Mononuclear cell (primary cell): Measurements from ENCODE around the gene SETD1B. TPM values are rescaled to one million over a fixed set of nuclear protein-coding genes. Genes with fewer than 3 reads are reported as not detected.
"Not testable (repeated sequence)": the region's sequence is repeated elsewhere in the genome, so short reads cannot be mapped to it uniquely, and the experiment has no call there.

Experiments used
- H3K27me3 ChIP-seq: 2 replicates; pipeline ENCODE4 v1.6.0; 2011; ENCODE audit warnings: low read length, control low read depth; ENCODE audit not compliant: insufficient read depth
- H3K4me1 ChIP-seq: 2 replicates; pipeline ENCODE4 v1.5.1; 2011; ENCODE audit warnings: mild to moderate bottlenecking, low read length, control low read depth; ENCODE audit not compliant: insufficient read depth
- H3K4me3 ChIP-seq: 2 replicates; pipeline ENCODE4 v1.5.1; 2011; ENCODE audit warnings: mild to moderate bottlenecking, low read length, moderate library complexity
- H3K9me3 ChIP-seq: 2 replicates; pipeline ENCODE4 v1.5.1; 2011; ENCODE audit warnings: low read depth, mild to moderate bottlenecking, control low read depth, low read length
- total RNA-seq: library from RNA; depleted of rRNA; stranded (reverse); fragments of >200 nt; gene quantifications from one replicate; pipeline ENCODE4 v1.2.3, GENCODE V29; 2012

The SETD1B gene
- total RNA-seq, 1 donor = 28.4 TPM

DNA sequence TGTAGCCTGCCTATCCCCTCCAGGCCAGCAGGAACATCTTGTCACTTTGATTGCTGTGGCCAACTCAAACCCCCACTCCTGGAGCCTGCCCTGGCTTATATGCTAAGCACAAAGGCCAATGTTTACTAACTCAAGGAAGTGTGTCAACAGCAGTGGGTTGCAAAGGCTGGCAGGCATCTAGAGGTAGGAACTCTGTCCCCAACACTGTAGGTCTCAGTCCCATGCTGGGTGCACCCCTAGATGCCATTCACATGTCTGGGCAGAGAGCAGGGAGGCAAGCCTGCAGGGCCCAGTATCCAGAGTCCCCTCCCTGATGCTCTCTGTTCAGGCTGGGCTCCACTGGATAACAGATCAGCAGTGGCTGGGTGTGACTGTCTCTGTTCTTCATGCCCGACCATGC lies 56.4 kb downstream of the SETD1B start:
- Histone ChIP-seq H3K4me1 (peaks cover 4% of the 10 kb centered on the region), H3K4me3 (no peak overlapping the region), H3K9me3 (no peaks in the 10 kb centered on the region), H3K27me3 (no peaks in the 10 kb centered on the region)

DNA sequence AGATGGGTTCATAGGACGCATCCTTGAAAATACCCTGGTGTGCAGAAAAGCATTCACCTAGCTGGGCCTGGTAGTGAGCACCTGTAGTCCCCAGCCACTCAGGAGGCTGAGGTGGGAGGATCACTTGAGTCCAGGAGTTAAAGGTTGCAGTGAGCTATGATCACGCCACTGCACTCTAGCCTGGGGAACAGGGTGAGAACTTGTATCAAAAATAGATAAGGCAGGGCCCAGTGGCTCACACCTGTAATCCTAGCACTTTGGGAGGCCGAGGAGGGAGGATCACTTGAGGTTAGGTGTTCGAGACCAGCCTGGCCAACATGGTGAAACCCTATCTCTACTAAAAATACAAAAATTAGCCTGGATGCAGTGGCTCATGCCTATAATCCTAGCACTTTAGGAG lies 56.9 kb downstream of the SETD1B start:
- H3K27me3 ChIP-seq, H3K4me1 ChIP-seq, H3K4me3 ChIP-seq, H3K9me3 ChIP-seq: not testable (repeated sequence)

DNA sequence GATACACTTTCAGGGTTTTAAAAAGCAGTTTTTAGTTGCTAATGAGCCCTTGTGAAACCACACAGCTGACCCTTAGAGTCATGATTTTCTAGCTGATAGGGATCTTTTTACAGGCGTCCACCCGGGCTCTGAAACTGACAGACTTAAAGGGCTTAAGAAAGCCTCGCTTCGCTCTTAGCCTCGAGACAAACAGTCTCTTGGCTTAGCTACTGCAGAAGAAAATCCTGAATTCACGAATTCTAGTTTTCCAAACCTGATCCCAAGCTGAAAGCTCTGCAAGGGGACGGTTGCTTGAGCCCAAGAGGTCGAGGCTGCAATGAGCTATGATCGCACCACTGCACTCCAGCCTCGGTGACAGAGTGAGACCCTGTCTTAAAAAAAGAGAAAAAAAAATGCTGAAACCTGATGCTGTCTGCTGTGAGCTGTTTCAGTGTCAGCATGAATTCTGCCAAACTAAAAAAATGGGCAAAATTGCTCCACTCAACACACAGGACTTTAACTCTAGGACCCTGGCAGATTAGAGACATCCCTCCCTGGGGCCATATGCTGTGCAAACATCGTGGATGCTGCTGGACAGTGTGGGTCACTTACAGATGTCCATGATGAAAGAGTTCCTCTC lies 57.9 kb downstream of the SETD1B start:
- H3K27me3 ChIP-seq = no peaks in the 10 kb centered on the region
- no peaks in the 10 kb centered on the region for H3K9me3 ChIP-seq
- H3K4me3 ChIP-seq = no peak overlapping the region
- H3K4me1 ChIP-seq = no peaks in the 10 kb centered on the region

DNA sequence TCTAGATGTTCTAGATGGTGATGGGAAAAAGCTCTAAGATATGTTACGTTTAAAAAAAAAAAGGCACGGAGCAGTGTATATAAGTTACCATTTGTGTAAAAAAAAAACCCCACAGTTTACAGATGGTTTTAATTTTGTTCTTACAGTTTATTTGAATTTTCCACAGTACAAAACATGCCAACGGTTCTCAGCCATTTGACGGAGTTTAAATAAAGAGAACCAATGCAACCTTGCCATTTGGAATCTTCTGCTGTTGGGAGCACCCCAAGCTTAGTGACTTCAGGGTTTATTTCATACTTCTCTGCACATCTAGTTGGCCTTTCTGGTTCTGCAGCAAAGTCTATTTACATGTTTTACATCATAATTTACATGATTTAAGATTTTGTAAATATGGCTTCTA lies 62.5 kb downstream of the SETD1B start:
- no peak overlapping the region for H3K4me3 ChIP-seq
- H3K9me3 ChIP-seq = no peaks in the 10 kb centered on the region
- H3K4me1 ChIP-seq = no peaks in the 10 kb centered on the region
- no peaks in the 10 kb centered on the region for H3K27me3 ChIP-seq

DNA sequence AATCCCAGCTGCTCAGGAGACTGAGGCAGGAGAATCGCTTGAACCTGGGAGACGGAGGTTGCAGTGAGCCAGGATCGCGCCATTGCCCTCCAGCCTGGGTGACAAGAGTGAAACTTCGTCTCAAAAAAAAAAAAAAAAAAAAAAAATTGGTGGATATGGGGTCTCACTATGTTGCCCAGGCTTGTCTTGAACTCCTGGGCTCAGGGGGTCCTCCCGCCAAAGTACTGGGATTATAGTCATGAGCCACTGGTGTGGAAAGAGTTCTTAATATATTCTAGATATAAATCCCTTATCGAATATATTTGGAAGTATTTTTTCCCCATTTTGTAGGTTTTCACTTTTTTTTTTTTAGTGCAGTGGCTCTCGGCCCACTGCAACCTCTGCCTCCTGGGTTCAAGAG lies 65.4 kb downstream of the SETD1B start:
- H3K4me1 ChIP-seq, H3K9me3 ChIP-seq, H3K4me3 ChIP-seq, H3K27me3 ChIP-seq: not testable (repeated sequence)

DNA sequence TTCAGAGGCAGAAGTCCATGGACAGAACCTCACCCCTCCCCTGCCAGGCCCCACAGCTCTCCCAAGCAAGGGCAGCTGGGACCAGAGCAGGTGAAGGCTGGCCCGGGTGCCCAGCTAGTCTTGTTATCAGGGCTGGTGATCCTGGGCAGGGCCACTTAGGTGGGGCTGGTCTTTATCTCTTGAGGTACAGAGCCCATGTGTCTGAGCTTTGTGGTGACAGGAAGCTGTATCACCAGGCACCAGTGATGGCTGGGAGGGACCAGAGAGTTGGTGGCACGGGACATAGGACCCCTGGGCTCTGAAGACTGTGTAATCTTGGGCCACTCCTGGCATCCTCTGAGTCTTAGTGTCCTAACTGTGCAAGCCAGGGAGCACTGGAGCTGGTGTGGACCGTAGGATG lies 67.7 kb downstream of the SETD1B start:
- Histone ChIP-seq H3K4me3 (no peak overlapping the region), H3K27me3 (no peaks in the 10 kb centered on the region), H3K4me1 (peaks cover 21% of the 10 kb centered on the region), H3K9me3 (no peaks in the 10 kb centered on the region)

DNA sequence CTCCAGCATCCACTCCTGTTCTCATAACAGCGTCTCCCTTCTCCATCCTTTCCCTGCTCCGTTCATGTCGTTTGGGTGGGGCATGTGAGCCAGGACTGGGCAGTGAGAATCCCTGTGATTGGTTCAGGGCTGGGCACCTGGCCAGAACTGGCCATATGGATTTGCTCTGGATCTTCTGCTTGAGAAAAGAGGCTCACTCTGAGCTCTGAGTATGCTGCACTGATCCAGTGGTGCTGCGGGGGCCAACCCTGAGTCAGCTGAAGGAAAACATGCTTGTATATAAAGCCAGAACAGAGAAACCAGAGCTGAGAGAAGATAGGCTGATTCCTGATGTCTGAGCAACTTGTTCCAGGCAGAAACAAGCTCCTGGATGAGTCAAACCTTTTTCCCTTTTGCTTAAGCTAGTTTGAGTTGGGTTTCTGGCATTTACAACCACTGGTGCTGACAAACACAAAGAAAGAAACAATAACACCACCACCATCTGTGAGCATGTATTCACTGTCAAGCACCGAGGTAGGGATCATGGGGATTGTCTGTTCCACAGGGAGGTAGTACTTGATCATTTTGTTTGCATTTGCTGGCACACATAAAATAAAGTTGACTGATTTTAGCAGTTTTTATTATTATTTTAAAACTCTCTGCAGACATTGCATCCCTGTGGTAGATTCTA lies 68.9 kb downstream of the SETD1B start:
- Histone ChIP-seq H3K4me3 (no peak overlapping the region), H3K27me3 (no peaks in the 10 kb centered on the region), H3K4me1 (peaks cover 31% of the 10 kb centered on the region), H3K9me3 (no peaks in the 10 kb centered on the region)

DNA sequence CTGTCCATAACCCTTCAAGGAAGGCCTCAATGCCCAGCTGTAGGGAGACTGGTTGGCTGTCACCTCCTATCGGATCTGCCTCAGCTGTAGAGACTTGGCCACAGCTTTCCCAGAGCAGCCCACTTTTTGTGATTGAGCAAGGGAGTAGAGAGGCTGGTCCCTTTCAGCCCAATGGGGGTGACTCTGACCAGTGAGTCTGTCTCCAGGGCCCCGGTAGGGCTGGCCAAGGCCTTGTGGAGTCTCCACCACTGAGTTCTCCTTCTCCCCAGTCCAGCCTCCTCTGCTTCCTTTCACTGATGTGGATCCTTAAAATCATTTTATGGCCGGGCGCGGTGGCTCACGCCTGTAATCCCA lies 69.4 kb downstream of the SETD1B start:
- H3K9me3 ChIP-seq = no peaks in the 10 kb centered on the region
- peaks cover 34% of the 10 kb centered on the region for H3K4me1 ChIP-seq
- H3K27me3 ChIP-seq = no peaks in the 10 kb centered on the region
- no peak overlapping the region for H3K4me3 ChIP-seq

DNA sequence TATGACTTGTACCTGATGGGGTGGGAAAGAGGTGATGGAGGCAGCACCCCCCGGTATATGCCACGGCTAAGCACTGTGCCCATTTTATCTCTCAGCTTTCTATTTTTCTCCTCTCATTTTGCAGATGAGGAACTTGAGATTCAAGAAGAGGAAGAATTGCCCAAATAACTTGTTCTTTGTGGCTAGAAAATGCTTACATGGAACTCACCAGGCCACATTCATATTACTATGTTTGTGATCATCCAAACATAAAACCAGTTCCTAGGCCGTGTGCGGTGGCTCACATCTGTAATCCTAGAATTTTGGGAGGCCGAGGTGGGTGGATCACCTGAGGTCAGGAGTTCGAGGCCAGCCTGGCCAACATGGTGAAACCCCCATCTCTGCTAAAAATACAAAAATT lies 70.3 kb downstream of the SETD1B start:
- no peak overlapping the region for H3K4me3 ChIP-seq
- H3K9me3 ChIP-seq = no peaks in the 10 kb centered on the region
- H3K4me1 ChIP-seq = peaks cover 34% of the 10 kb centered on the region
- H3K27me3 ChIP-seq = no peaks in the 10 kb centered on the region

DNA sequence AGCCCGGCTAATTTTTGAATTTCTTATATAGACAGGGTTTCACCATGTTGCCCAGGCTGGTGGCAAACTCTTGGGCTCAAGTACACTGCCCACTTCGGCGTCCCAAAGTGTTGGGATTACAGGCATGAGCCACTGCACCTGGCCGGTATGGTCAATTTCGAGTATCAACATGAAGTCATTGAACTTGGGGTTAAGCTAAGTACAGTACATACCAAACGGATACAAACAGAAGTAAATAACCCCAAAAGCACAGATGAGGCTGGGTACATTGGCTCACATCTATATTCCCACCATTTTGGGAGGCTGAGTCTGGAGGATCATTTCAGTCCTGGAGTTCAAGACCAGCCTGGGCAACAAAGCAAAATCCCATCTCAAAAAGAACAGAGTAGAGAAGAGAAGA lies 71.8 kb downstream of the SETD1B start:
- no peak overlapping the region for H3K4me3 ChIP-seq
- H3K9me3 ChIP-seq = no peaks in the 10 kb centered on the region
- peaks cover 34% of the 10 kb centered on the region for H3K4me1 ChIP-seq
- H3K27me3 ChIP-seq = no peaks in the 10 kb centered on the region

DNA sequence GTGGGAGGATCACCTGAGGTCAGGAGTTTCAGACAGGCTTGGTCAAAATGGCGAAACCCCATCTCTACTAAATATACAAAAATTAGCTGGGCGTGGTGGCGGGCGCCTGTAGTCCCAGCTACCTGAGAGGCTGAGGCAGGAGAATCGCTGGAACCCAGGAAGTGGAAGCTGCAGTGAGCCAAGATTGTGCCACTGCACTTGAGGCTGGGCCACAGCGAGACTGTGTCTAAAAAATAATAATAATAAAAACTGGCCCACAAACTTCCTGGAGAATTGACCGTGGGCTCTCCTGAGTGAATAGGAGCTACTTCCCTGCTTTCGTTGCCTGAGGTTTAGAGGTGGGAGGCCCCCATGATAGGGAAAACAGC lies 72.3 kb downstream of the SETD1B start:
- H3K9me3 ChIP-seq, H3K4me3 ChIP-seq, H3K27me3 ChIP-seq: not testable (repeated sequence)
- peaks cover 34% of the 10 kb centered on the region for H3K4me1 ChIP-seq

Other genes starting within 250 kb of the SETD1B start
- gene KDM2B, start 223.0 kb upstream of the SETD1B start, total RNA-seq = 63.7 TPM
- gene ORAI1, start 177.5 kb upstream of the SETD1B start, total RNA-seq = 31.3 TPM
- 3.6 TPM for gene MORN3, start 134.4 kb upstream of the SETD1B start, total RNA-seq
- gene TMEM120B, start 91.3 kb upstream of the SETD1B start, total RNA-seq = 2.1 TPM
- gene RHOF, start 10.3 kb upstream of the SETD1B start, total RNA-seq = 110 TPM
- not detected for gene HPD, start 54.9 kb downstream of the SETD1B start, total RNA-seq
- gene PSMD9, start 84.8 kb downstream of the SETD1B start, total RNA-seq = 25.0 TPM
- 0.21 TPM for gene CFAP251, start 114.6 kb downstream of the SETD1B start, total RNA-seq
- 6.2 TPM for gene BCL7A, start 217.9 kb downstream of the SETD1B start, total RNA-seq